ENCODE results near the gene APOL3.

Gene APOL3

DNA sequence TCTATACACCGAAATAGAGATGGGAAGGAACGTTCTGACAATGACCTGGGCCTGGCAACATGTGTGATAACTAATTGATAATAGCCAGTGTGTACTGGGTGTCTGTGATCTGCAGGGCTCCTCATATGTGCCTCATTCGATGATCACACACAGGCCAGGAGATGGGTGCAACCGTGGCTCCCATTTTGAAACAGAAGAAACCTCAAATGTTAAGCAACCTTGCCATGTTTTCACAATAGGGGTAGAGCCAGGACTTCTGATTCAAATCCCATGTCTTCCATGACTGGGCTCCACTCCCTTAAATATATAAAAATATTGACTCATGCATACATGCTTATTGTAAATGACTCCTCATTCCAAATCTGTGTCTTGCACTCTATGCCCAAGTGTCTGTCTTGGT is 11.1 kb downstream of the APOL3 start:
- Histone ChIP-seq H3K36me3 (ENCODE audit: low read depth) (no peaks in the 10 kb centered on the region), H3K4me3 (ENCODE audit: severe bottlenecking) (no peak overlapping the region), H3K27me3 (ENCODE audit: insufficient read depth, poor library complexity, severe bottlenecking) (no peaks in the 10 kb centered on the region), H3K27ac (ENCODE audit: poor library complexity, severe bottlenecking) (no peak overlapping the region), H3K9me3 (ENCODE audit: severe bottlenecking) (no peaks in the 10 kb centered on the region), H3K4me1 (ENCODE audit: insufficient read depth, poor library complexity, severe bottlenecking) (no peaks in the 10 kb centered on the region)
- no peak for ATAC-seq (ENCODE audit: low read depth)
- TF ChIP-seq, protein P1, sequence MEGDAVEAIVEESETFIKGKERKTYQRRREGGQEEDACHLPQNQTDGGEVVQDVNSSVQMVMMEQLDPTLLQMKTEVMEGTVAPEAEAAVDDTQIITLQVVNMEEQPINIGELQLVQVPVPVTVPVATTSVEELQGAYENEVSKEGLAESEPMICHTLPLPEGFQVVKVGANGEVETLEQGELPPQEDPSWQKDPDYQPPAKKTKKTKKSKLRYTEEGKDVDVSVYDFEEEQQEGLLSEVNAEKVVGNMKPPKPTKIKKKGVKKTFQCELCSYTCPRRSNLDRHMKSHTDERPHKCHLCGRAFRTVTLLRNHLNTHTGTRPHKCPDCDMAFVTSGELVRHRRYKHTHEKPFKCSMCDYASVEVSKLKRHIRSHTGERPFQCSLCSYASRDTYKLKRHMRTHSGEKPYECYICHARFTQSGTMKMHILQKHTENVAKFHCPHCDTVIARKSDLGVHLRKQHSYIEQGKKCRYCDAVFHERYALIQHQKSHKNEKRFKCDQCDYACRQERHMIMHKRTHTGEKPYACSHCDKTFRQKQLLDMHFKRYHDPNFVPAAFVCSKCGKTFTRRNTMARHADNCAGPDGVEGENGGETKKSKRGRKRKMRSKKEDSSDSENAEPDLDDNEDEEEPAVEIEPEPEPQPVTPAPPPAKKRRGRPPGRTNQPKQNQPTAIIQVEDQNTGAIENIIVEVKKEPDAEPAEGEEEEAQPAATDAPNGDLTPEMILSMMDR (IDR thresholded peaks at IDR 0.05; ENCODE audit: poor library complexity, severe bottlenecking): no peak
- DNase-seq (ENCODE audit: low spot score): no peak

DNA sequence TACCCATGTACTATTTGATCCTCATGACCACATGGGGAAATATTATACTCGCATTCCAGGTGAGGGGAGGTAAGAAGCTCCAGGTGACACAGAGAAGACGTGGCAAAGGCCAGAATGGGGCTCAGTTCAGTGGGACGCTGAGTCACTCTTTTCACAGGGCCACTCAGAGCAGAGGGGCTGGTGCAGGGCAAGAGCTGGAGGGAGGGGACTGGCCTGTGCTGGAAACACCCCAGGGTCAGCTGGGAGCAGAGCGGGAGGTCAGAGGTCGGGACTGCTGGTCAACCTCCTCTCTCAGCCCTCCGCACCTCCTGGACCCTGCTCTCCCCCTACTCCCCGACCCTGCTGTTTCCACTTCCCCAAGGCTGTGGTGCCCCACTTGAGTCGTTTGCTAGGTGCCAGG is 12.1 kb downstream of the APOL3 start:
- TF ChIP-seq, protein P1 (IDR thresholded peaks at IDR 0.05; ENCODE audit: poor library complexity, severe bottlenecking): no peak
- H3K27me3 ChIP-seq (ENCODE audit: insufficient read depth, poor library complexity, severe bottlenecking): no peaks in the 10 kb centered on the region
- no peaks in the 10 kb centered on the region for H3K36me3 ChIP-seq (ENCODE audit: low read depth)
- DNase-seq (ENCODE audit: low spot score) (no peak), ATAC-seq (ENCODE audit: low read depth) (no peak)
- no peaks in the 10 kb centered on the region for H3K4me1 ChIP-seq (ENCODE audit: insufficient read depth, poor library complexity, severe bottlenecking)
- H3K9me3 ChIP-seq (ENCODE audit: severe bottlenecking): no peaks in the 10 kb centered on the region
- no peak overlapping the region for H3K4me3 ChIP-seq (ENCODE audit: severe bottlenecking)
- no peak overlapping the region for H3K27ac ChIP-seq (ENCODE audit: poor library complexity, severe bottlenecking)

DNA sequence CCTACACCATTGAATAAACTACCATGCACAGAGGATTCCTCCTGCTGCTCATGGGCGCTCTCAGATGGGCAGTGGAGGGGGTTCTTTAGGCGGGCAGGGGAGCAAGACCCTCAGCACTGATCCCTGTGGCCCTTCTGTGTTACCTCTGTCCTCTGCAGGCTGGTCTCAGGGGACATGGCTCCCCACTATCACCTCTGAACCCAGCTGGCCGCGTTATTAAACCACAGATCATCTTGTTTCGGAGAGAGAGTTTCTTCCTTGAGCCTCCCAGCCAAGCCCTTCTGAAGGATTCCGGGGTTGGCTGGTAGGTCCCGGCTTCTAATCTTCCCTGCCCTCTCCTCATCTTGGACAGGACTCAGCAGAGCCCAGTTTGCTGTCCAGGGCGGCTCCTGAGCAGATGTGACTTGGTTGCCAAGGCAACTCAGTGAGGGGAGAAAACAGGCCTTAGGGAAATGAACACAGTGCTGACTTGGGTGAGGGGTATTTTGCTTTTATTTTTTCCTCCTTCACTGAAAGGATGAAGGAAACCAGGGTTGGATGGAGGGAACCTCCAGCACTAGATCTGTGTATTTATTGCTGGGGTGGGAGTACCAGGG is 13.3 kb downstream of the APOL3 start:
- H3K27ac ChIP-seq (ENCODE audit: poor library complexity, severe bottlenecking): no peak overlapping the region
- no peaks in the 10 kb centered on the region for H3K4me1 ChIP-seq (ENCODE audit: insufficient read depth, poor library complexity, severe bottlenecking)
- TF ChIP-seq, protein P1 (IDR thresholded peaks at IDR 0.05; ENCODE audit: poor library complexity, severe bottlenecking): no peak

DNA sequence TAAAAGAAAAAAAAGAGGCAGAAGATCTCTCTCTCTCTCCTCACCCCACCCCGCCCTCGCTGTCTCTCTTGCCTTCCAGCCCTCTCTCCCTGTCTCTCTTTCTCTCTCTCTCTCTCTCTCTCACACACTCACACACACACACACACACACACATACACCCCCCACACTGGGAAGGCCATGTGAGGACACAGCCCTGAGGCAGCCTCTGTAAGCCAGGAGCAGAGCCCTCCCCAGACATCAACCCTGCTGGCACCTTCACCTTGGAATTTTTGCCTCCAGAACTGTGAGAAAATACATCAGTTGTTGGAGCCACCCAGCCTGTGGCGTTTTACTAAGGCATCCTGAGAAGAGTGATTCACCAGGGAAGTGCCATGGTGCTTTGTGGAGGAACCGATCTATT is 14.7 kb downstream of the APOL3 start:
- Histone ChIP-seq H3K36me3 (ENCODE audit: low read depth) (no peaks in the 10 kb centered on the region), H3K9me3 (ENCODE audit: severe bottlenecking) (no peaks in the 10 kb centered on the region), H3K27me3 (ENCODE audit: insufficient read depth, poor library complexity, severe bottlenecking) (no peaks in the 10 kb centered on the region), H3K4me3 (ENCODE audit: severe bottlenecking) (no peak overlapping the region), H3K27ac (ENCODE audit: poor library complexity, severe bottlenecking) (no peak overlapping the region), H3K4me1 (ENCODE audit: insufficient read depth, poor library complexity, severe bottlenecking) (no peaks in the 10 kb centered on the region)
- TF ChIP-seq, protein P1 (IDR thresholded peaks at IDR 0.05; ENCODE audit: poor library complexity, severe bottlenecking): no peak
- DNase-seq (ENCODE audit: low spot score) (no peak), ATAC-seq (ENCODE audit: low read depth) (no peak)

More for the DNA sequence above, 13.3 kb downstream of the APOL3 start:
- H3K36me3 ChIP-seq (ENCODE audit: low read depth): no peaks in the 10 kb centered on the region
- no peak for ATAC-seq (ENCODE audit: low read depth)
- no peaks in the 10 kb centered on the region for H3K9me3 ChIP-seq (ENCODE audit: severe bottlenecking)
- H3K4me3 ChIP-seq (ENCODE audit: severe bottlenecking): no peak overlapping the region
- no peaks in the 10 kb centered on the region for H3K27me3 ChIP-seq (ENCODE audit: insufficient read depth, poor library complexity, severe bottlenecking)
- no peak for DNase-seq (ENCODE audit: low spot score)

GRCh38 chr22:36144886-36145541 is 15.5 kb downstream of the APOL3 start:
- TF ChIP-seq, protein P1 (IDR thresholded peaks at IDR 0.05; ENCODE audit: poor library complexity, severe bottlenecking): peak; percentile 87
- Histone ChIP-seq H3K9me3 (ENCODE audit: severe bottlenecking) (no peaks in the 10 kb centered on the region), H3K4me3 (ENCODE audit: severe bottlenecking) (no peak overlapping the region), H3K27me3 (ENCODE audit: insufficient read depth, poor library complexity, severe bottlenecking) (no peaks in the 10 kb centered on the region), H3K4me1 (ENCODE audit: insufficient read depth, poor library complexity, severe bottlenecking) (no peaks in the 10 kb centered on the region), H3K27ac (ENCODE audit: poor library complexity, severe bottlenecking) (no peak overlapping the region), H3K36me3 (ENCODE audit: low read depth) (no peaks in the 10 kb centered on the region)
- peak; percentile 81 for ATAC-seq (ENCODE audit: low read depth)
- no peak for DNase-seq (ENCODE audit: low spot score)

Measured in RWPE2 (cell line).